ENCODE measurements around the gene TNFAIP8L3.

DNA sequence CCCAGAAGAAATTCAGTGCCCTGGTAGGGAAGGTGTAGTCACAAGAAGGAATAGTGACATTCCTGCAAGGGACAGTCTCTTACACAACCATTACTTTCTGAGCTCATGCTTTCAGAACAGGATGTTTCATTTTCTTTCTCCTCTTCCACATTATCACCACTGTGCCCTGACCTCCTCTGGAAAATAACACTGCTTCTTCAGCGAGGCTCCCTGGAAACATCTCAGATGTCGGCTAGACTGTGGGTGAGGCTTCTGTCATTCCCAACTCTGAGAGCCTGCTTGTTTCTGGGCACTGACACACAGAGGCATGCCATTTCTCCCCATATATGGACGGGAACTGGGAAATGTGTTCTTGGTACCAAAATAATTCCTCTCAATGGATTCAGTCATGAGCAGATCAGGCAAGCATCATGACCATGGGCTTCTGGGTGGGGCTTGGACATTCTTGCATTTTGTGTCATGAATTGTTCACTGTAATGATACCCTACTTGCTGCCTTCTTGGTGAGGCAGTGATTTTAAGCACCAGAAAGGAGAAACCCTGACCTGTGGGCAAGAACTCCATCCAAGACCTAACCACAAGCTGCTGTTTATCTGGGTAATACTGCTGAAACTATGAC lies 14.3 kb upstream of the TNFAIP8L3 start:
- TF ChIP-seq POLR2A (IDR thresholded peaks at IDR 0.05) = no peak
- TF ChIP-seq, protein P1, sequence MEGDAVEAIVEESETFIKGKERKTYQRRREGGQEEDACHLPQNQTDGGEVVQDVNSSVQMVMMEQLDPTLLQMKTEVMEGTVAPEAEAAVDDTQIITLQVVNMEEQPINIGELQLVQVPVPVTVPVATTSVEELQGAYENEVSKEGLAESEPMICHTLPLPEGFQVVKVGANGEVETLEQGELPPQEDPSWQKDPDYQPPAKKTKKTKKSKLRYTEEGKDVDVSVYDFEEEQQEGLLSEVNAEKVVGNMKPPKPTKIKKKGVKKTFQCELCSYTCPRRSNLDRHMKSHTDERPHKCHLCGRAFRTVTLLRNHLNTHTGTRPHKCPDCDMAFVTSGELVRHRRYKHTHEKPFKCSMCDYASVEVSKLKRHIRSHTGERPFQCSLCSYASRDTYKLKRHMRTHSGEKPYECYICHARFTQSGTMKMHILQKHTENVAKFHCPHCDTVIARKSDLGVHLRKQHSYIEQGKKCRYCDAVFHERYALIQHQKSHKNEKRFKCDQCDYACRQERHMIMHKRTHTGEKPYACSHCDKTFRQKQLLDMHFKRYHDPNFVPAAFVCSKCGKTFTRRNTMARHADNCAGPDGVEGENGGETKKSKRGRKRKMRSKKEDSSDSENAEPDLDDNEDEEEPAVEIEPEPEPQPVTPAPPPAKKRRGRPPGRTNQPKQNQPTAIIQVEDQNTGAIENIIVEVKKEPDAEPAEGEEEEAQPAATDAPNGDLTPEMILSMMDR (IDR thresholded peaks at IDR 0.05) = no peak
